ENCODE results near the gene TMEM201.

- TF ChIP-seq SNAPC5 (CRISPR knock-in tag; IDR thresholded peaks at IDR 0.05; ENCODE audit: borderline replicate concordance) (no peak), KLF9 (CRISPR knock-in tag; IDR thresholded peaks at IDR 0.05; ENCODE audit: low read depth) (no peak)
Measured at GRCh38 chr1:9558946-9559545, 29.7 kb upstream of the TMEM201 start.
